Stomach (tissue), 4 donors: ENCODE measurements around the gene HES5.

Experiments used
- CTCF ChIP-seq, 7 experiments: fragments of 450-650 bp in 4 of 7; fragments of 200-600 bp in 3 of 7; sonication (generic) in 3 of 7; IDR thresholded peaks; one replicate each; pipeline ENCODE4 v1.5.1; 2016 to 2019; ENCODE audit warnings: antibody characterized with exemption in 7 of 7, control low read depth in 2 of 7, mild to moderate bottlenecking in 1 of 7
- EP300 ChIP-seq: sonication (generic); formaldehyde crosslinking; IDR thresholded peaks from one replicate; pipeline ENCODE4 v1.6.1; 2017; ENCODE audit warnings: antibody characterized with exemption
- POLR2A ChIP-seq, 4 donors: fragments of 450-650 bp; IDR thresholded peaks; one replicate each; pipeline ENCODE4 v1.6.1; 2016; ENCODE audit warnings: antibody characterized with exemption in 4 of 4, control low read depth in 2 of 4, mild to moderate bottlenecking in 1 of 4, moderate library complexity in 1 of 4
- POLR2AphosphoS5 ChIP-seq, 3 donors: sonication (generic); formaldehyde crosslinking; IDR thresholded peaks; one replicate each; pipeline ENCODE4 v1.6.1; 2016; ENCODE audit warnings: antibody characterized with exemption in 3 of 3

- TF ChIP-seq CTCF (IDR thresholded peaks at IDR 0.05): no peak
- TF ChIP-seq POLR2A (IDR thresholded peaks at IDR 0.05): no peak
- TF ChIP-seq POLR2AphosphoS5 (IDR thresholded peaks at IDR 0.05): no peak
- TF ChIP-seq EP300: no peak
Observed at GRCh38 chr1:2494323-2494693, 35.8 kb downstream of the HES5 start.
